Mesendoderm (in vitro differentiated cells): ENCODE data around the gene CALD1.

Experiments
- DNase-seq: peaks from one replicate; pipeline ENCODE4 v3.0.0; 2013
- H2AK5ac ChIP-seq: 2 replicates; pipeline ENCODE4 v1.6.1; 2013; ENCODE audit warnings: low read length, inconsistent platforms
- H2BK120ac ChIP-seq: 2 replicates; pipeline ENCODE4 v1.6.1; 2013; ENCODE audit warnings: low read depth, mild to moderate bottlenecking, low read length, moderate library complexity, mixed read lengths
- H2BK15ac ChIP-seq: replicated peaks from 2 replicates; pipeline ENCODE4 v1.6.1; 2013; ENCODE audit warnings: low read depth, mild to moderate bottlenecking, moderate library complexity
- H2BK5ac ChIP-seq: 2 replicates; pipeline ENCODE4 v1.6.1; 2013; ENCODE audit warnings: low read length, inconsistent platforms
- H3K18ac ChIP-seq: 2 replicates; pipeline ENCODE4 v1.6.1; 2013; ENCODE audit warnings: mild to moderate bottlenecking, low read length, mixed read lengths
- H3K23ac ChIP-seq: one replicate; pipeline ENCODE4 v1.6.1; 2013; ENCODE audit warnings: low read length
- H3K27ac ChIP-seq: 2 replicates; pipeline ENCODE4 v1.5.1; 2013; ENCODE audit warnings: low read depth, mild to moderate bottlenecking, inconsistent platforms, low read length, moderate library complexity
- H3K27me3 ChIP-seq: 2 replicates; pipeline ENCODE4 v1.6.1; 2013; ENCODE audit warnings: low read length, control low read depth, mild to moderate bottlenecking, inconsistent platforms; ENCODE audit not compliant: insufficient read depth, poor library complexity
- H3K36me3 ChIP-seq: 2 replicates; pipeline ENCODE4 v1.6.1; 2013; ENCODE audit warnings: low read length, inconsistent platforms; ENCODE audit not compliant: control insufficient read depth, insufficient read depth
- H3K4ac ChIP-seq: one replicate; pipeline ENCODE4 v1.6.1; 2013; ENCODE audit warnings: low read depth, mild to moderate bottlenecking, low read length, moderate library complexity
- H3K4me1 ChIP-seq: 2 replicates; pipeline ENCODE4 v1.6.1; 2013; ENCODE audit warnings: low read depth, low read length, inconsistent platforms; ENCODE audit not compliant: control insufficient read depth
- H3K4me2 ChIP-seq: 2 replicates; pipeline ENCODE4 v1.6.1; 2013; ENCODE audit warnings: low read length
- H3K4me3 ChIP-seq: 2 replicates; pipeline ENCODE4 v1.5.1; 2013; ENCODE audit warnings: mild to moderate bottlenecking, low read length
- H3K56ac ChIP-seq: one replicate; pipeline ENCODE4 v1.6.1; 2013; ENCODE audit warnings: low read length
- H3K79me1 ChIP-seq: 2 replicates; pipeline ENCODE4 v1.6.1; 2013; ENCODE audit warnings: low read length, inconsistent platforms
- H3K79me2 ChIP-seq: 2 replicates; pipeline ENCODE4 v1.6.1; 2013; ENCODE audit warnings: mild to moderate bottlenecking, low read length; ENCODE audit not compliant: control insufficient read depth, insufficient read depth
- H3K9ac ChIP-seq: 2 replicates; pipeline ENCODE4 v1.6.1; 2013; ENCODE audit warnings: low read length, inconsistent platforms
- H4K5ac ChIP-seq: one replicate; pipeline ENCODE4 v1.6.1; 2013; ENCODE audit warnings: low read length
- H4K8ac ChIP-seq: one replicate; pipeline ENCODE4 v1.6.1; 2013; ENCODE audit warnings: low read depth, mild to moderate bottlenecking, control low read depth, low read length, moderate library complexity
- WGBS: extraction: QIAGEN DNeasy Blood & Tissue Kit; methylation state at CpG from one replicate; pipeline ENCODE4 v1.1.7; 2013; ENCODE audit warnings: low lambda C conversion rate, missing lambda C conversion rate; ENCODE audit not compliant: insufficient coverage; ENCODE audit errors: extremely low coverage; 5-methylcytosine and 5-hydroxymethylcytosine counted together

The CALD1 gene

DNA sequence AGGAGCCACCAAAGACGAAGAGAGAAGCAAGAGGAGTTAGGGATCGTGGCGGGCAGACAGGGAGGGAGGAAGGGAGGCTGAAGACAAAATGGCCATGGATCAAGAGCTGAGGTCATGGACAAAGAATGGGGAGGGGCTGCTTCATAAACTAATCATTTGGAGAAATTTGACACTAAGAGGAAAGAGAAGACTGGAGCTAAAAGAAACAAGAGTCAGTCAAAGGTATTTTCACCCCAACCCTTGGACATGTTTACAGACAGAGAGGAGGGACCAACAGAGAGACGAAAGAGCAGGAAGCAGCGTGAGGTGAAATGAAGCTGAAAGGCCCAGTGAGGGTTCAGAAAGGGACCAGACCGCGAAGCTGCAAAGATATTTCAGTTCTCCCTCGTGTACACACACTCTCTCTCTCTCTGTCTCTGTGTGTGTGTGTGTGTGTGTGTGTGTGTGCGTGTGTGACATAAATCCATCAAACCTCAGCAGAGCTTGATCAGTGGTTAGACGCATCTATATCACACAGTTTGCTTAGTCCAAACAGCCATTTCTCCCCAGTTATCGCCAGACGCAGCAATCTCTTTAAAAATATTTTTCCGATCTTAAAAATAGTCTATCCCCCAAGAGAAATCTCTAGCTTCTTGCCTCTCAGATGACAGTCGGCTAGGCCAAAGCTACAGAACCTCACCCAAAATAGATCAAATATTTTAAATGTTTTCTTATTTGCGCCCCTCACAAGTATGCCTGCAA, 12.5 kb upstream of the CALD1 start:
- Histone ChIP-seq H3K4me3 (no peak overlapping the region), H3K4ac (no peak overlapping the region), H2BK15ac (no peak overlapping the region), H2AK5ac (no peak overlapping the region), H2BK5ac (no peak overlapping the region), H3K18ac (no peak overlapping the region), H3K36me3 (no peaks in the 10 kb centered on the region), H3K56ac (peak overlapping the region; percentile 53), H3K23ac (no peak overlapping the region), H4K5ac (no peak overlapping the region), H3K4me2 (no peak overlapping the region), H3K4me1 (peaks cover under 1% of the 10 kb centered on the region), H3K9ac (no peak overlapping the region), H2BK120ac (no peak overlapping the region), H3K79me1 (no peaks in the 10 kb centered on the region), H3K27ac (no peak overlapping the region), H3K27me3 (no peaks in the 10 kb centered on the region), H3K79me2 (no peaks in the 10 kb centered on the region), H4K8ac (no peak overlapping the region)
- DNase-seq = no peak
- no CpG with 5 or more reads among the region's 15 CpGs for WGBS

DNA sequence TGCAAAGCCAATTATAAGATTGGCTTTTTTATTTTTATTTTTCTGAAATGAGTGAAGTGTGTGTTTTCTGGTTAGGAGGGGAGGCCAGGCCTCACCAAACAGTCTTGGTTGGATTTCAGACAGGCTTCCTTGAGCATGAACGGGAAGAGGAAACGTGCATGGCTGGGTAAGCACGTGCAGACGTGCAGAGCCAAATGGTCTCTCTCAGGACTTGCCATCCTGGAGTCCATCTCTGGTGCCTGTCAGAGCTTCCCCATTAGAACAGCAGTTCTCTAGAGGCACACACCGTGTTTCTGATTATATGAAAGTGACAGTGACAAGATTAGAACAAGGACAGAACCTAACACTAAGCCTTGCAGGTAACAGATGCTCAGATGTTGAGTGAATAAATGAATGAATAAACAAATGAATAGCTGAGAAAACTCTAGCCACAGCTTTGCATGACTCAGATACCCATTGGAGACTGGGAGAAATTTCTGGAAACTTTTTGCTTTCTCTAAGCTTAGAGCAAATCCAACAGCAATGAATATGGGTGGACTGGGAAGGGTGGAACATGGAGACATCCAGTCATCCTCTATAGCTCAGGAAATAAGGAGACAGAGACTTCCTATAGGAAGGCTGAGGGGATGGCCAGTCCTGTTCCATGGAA, 11.8 kb upstream of the CALD1 start:
- H3K56ac ChIP-seq = no peak overlapping the region
- no peak overlapping the region for H2AK5ac ChIP-seq
- no peak overlapping the region for H4K8ac ChIP-seq
- H3K79me1 ChIP-seq = no peaks in the 10 kb centered on the region
- H4K5ac ChIP-seq = no peak overlapping the region
- H3K18ac ChIP-seq = no peak overlapping the region
- WGBS = no CpG with 5 or more reads among the region's 5 CpGs
- H3K9ac ChIP-seq = no peak overlapping the region
- DNase-seq = no peak
- H2BK15ac ChIP-seq = no peak overlapping the region
- no peak overlapping the region for H3K4me2 ChIP-seq
- no peaks in the 10 kb centered on the region for H3K79me2 ChIP-seq
- no peak overlapping the region for H3K4me3 ChIP-seq
- H2BK5ac ChIP-seq = no peak overlapping the region
- no peaks in the 10 kb centered on the region for H3K36me3 ChIP-seq
- H3K27ac ChIP-seq = no peak overlapping the region
- H3K27me3 ChIP-seq = no peaks in the 10 kb centered on the region
- no peak overlapping the region for H3K23ac ChIP-seq
- H2BK120ac ChIP-seq = no peak overlapping the region
- no peaks in the 10 kb centered on the region for H3K4me1 ChIP-seq
- no peak overlapping the region for H3K4ac ChIP-seq

DNA sequence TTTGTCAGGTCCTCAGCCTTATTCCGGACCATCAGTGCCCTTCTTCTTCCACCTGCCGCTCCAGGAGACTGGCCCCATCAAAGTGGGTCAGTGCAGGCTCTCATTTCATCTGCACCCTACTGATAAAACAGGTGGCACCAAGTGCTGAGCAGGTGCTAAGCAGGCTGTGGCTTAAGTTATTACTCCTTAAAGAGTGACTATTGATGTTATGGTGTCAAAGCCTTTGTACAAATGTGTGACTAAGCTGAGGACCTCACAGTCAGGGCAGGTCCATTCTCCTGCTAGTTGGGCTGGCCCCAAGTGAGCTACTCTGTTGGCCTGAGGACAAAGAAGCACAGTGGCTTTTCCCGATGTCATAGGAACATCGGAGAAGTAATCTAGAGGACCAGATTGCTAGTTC, 11.2 kb upstream of the CALD1 start:
- DNase-seq = no peak
- no peaks in the 10 kb centered on the region for H3K27me3 ChIP-seq
- H3K36me3 ChIP-seq = no peaks in the 10 kb centered on the region
- no peak overlapping the region for H3K4ac ChIP-seq
- H3K79me1 ChIP-seq = no peaks in the 10 kb centered on the region
- H2AK5ac ChIP-seq = no peak overlapping the region
- no peak overlapping the region for H3K23ac ChIP-seq
- no peak overlapping the region for H3K4me3 ChIP-seq
- no peak overlapping the region for H3K9ac ChIP-seq
- WGBS = no CpG with 5 or more reads among the region's 4 CpGs
- H2BK120ac ChIP-seq = no peak overlapping the region
- H3K4me1 ChIP-seq = no peaks in the 10 kb centered on the region
- no peak overlapping the region for H3K27ac ChIP-seq
- H3K79me2 ChIP-seq = no peaks in the 10 kb centered on the region
- H3K18ac ChIP-seq = no peak overlapping the region
- H4K8ac ChIP-seq = no peak overlapping the region
- no peak overlapping the region for H3K56ac ChIP-seq
- H2BK5ac ChIP-seq = no peak overlapping the region
- no peak overlapping the region for H2BK15ac ChIP-seq
- no peak overlapping the region for H3K4me2 ChIP-seq
- no peak overlapping the region for H4K5ac ChIP-seq

DNA sequence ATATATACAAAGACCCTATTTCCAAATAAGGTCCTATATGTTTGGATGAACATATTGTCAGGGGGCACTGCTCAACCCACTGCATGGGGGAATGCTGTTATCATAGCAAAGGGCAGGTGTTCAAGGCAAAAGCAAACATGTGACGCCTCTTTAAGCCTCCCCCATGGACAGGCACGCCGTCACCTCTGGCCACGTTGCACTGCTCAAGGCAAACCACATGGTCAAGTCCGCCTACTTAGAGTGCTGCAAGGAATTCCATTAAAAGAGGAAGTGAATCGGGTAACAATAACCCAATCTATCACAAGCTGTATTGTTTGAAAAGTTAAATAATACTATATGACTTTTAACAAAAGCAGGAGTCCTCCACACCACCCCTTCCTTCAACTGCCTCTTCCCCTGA, 8.8 kb upstream of the CALD1 start:
- Histone ChIP-seq H4K5ac (no peak overlapping the region), H3K4me3 (no peak overlapping the region), H3K36me3 (no peaks in the 10 kb centered on the region), H3K4me1 (no peaks in the 10 kb centered on the region), H2BK120ac (no peak overlapping the region), H3K4ac (no peak overlapping the region), H3K27me3 (no peaks in the 10 kb centered on the region), H2BK5ac (no peak overlapping the region), H3K18ac (no peak overlapping the region), H3K4me2 (no peak overlapping the region), H3K27ac (no peak overlapping the region), H4K8ac (no peak overlapping the region), H2AK5ac (no peak overlapping the region), H3K9ac (no peak overlapping the region), H2BK15ac (no peak overlapping the region), H3K23ac (no peak overlapping the region), H3K56ac (no peak overlapping the region), H3K79me1 (no peaks in the 10 kb centered on the region), H3K79me2 (no peaks in the 10 kb centered on the region)
- WGBS = no CpG with 5 or more reads among the region's 6 CpGs
- no peak for DNase-seq

DNA sequence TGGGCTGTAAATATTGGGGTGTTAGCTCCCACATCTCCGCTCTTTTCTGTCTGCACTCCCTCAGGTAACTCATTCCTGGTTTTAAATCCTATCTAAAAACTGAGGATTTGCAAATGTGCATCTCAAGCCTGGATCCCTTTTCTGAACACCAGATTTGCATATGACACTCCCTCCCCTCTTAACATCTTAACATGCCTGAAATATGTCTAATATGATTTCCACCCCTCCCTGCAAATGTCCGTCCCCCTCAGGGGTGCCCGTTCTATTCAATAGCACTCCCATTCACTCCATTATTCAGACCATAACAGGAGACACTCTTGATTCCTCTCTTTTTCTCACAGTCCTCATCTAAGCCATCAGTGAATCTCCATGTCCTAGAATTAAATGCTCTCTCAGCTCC, 8.3 kb upstream of the CALD1 start:
- Histone ChIP-seq H3K79me2 (no peaks in the 10 kb centered on the region), H3K9ac (no peak overlapping the region), H4K8ac (no peak overlapping the region), H2BK15ac (no peak overlapping the region), H3K4me2 (no peak overlapping the region), H3K56ac (no peak overlapping the region), H3K27me3 (no peaks in the 10 kb centered on the region), H2AK5ac (no peak overlapping the region), H3K79me1 (no peaks in the 10 kb centered on the region), H3K4ac (no peak overlapping the region), H3K23ac (no peak overlapping the region), H3K4me1 (no peaks in the 10 kb centered on the region), H3K27ac (no peak overlapping the region), H3K4me3 (no peak overlapping the region), H3K18ac (no peak overlapping the region), H2BK120ac (no peak overlapping the region), H3K36me3 (no peaks in the 10 kb centered on the region), H2BK5ac (no peak overlapping the region), H4K5ac (no peak overlapping the region)
- DNase-seq = no peak
- no CpG with 5 or more reads among the region's 3 CpGs for WGBS

DNA sequence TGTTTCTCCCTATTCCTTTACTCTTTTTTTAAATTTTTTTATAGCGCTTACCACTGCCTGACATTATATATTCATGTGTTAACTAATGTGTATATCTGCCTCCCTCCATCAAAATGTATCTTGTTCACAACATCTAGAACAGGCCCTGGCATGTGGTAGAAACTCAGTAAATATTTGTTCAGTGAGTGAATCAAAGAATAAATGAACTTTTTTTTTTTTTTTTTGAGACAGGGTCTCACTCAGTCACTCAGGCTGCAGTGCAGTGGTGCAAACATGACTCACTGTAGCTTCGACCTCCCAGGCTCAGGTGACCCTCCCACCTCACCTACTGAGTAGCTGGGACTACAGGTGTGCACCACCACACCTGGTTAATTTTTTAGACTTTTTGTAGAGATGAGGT, 7.5 kb upstream of the CALD1 start:
- Histone ChIP-seq H3K79me1 (no peaks in the 10 kb centered on the region), H2AK5ac (no peak overlapping the region), H3K18ac (no peak overlapping the region), H3K27me3 (no peaks in the 10 kb centered on the region), H3K4ac (no peak overlapping the region), H3K4me3 (no peak overlapping the region), H3K23ac (no peak overlapping the region), H2BK120ac (no peak overlapping the region), H4K5ac (no peak overlapping the region), H3K4me2 (no peak overlapping the region), H3K36me3 (no peaks in the 10 kb centered on the region), H3K79me2 (no peaks in the 10 kb centered on the region), H2BK5ac (no peak overlapping the region), H4K8ac (no peak overlapping the region), H2BK15ac (no peak overlapping the region), H3K4me1 (no peaks in the 10 kb centered on the region), H3K27ac (no peak overlapping the region), H3K9ac (no peak overlapping the region), H3K56ac (no peak overlapping the region)
- no peak for DNase-seq
- no CpG with 5 or more reads among the region's 2 CpGs for WGBS
